Measurements from ENCODE around the gene KCNK15.

GRCh38 chr20:44736170-44737021 lies 9.3 kb upstream of the KCNK15 start:
- TF ChIP-seq CTCF (IDR thresholded peaks at IDR 0.05) (no peak), POLR2A (IDR thresholded peaks at IDR 0.05) (no peak)

Data from Peyer's patch (tissue), 4 donors.